GM12892 (cell line): Measurements from ENCODE around the gene LMF1.

ENCODE experiments used
- POLR2A ChIP-seq: IDR thresholded peaks from 2 replicates; pipeline ENCODE4 v1.6.1; 2011; ENCODE audit warnings: low read depth, low read length, control low read depth
- POLR2AphosphoS5 ChIP-seq: IDR thresholded peaks from 2 replicates; pipeline ENCODE4 v1.6.1; 2011; ENCODE audit warnings: low read depth, low read length, control low read depth
- TAF1 ChIP-seq: IDR thresholded peaks from 2 replicates; pipeline ENCODE4 v1.6.1; 2011; ENCODE audit warnings: low read depth, mild to moderate bottlenecking, control low read depth, low read length, borderline replicate concordance

GRCh38 chr16:908526-909155 is 62.1 kb downstream of the LMF1 start:
- no peak for TF ChIP-seq TAF1
- TF ChIP-seq POLR2A = no peak
- no peak for TF ChIP-seq POLR2AphosphoS5
